HG03095 (cell line): ENCODE data around the gene LCE5A.
"Not testable (repeated sequence)": the region's sequence is repeated elsewhere in the genome, so short reads cannot be mapped to it uniquely, and the experiment has no call there.

Source experiments
- ATAC-seq: cut with Tn5 transposase; IDR thresholded peaks from one replicate; pipeline ENCODE4 v1.9.1; 2021; ENCODE audit warnings: moderate library complexity; ENCODE audit not compliant: unreplicated experiment

The LCE5A gene

GRCh38 chr1:152510503-152510902 lies at the start of gene LCE5A:
Gene LCE5A (plus strand): TSS chr1:152510803. CDS start chr1:152511535, 732 bp downstream.
- no peak for ATAC-seq

GRCh38 chr1:152461544-152461943 lies 49.1 kb upstream of the LCE5A start:
- no peak for ATAC-seq

GRCh38 chr1:152462636-152463035 lies 48.0 kb upstream of the LCE5A start:
- ATAC-seq = no peak

GRCh38 chr1:152466217-152466616 lies 44.4 kb upstream of the LCE5A start:
- no peak for ATAC-seq

- ATAC-seq = no peak
Measured at GRCh38 chr1:152473887-152474537, 36.6 kb upstream of the LCE5A start.

GRCh38 chr1:152479792-152480595 lies 30.6 kb upstream of the LCE5A start:
- ATAC-seq = no peak

GRCh38 chr1:152481869-152482664 lies 28.5 kb upstream of the LCE5A start:
- no peak for ATAC-seq

- no peak for ATAC-seq
Measured at GRCh38 chr1:152486400-152487006, 24.1 kb upstream of the LCE5A start.

- ATAC-seq = no peak
Measured at GRCh38 chr1:152487871-152488270, 22.7 kb upstream of the LCE5A start.

GRCh38 chr1:152491537-152491936 lies 19.1 kb upstream of the LCE5A start:
- ATAC-seq = not testable (repeated sequence)

- no peak for ATAC-seq
Measured at GRCh38 chr1:152495066-152495675, 15.4 kb upstream of the LCE5A start.

GRCh38 chr1:152497273-152497672 lies 13.3 kb upstream of the LCE5A start:
- ATAC-seq = no peak

GRCh38 chr1:152501704-152502103 lies 8.9 kb upstream of the LCE5A start:
- ATAC-seq = no peak

- no peak for ATAC-seq
Measured at GRCh38 chr1:152502496-152503180, 8.0 kb upstream of the LCE5A start.

GRCh38 chr1:152505083-152505482 lies 5.5 kb upstream of the LCE5A start:
- ATAC-seq = no peak

GRCh38 chr1:152506899-152507498 lies 3.6 kb upstream of the LCE5A start:
- no peak for ATAC-seq

- ATAC-seq = no peak
Measured at GRCh38 chr1:152511596-152511995, 993 bp downstream of the LCE5A start.

- no peak for ATAC-seq
Measured at GRCh38 chr1:152513081-152513480, 2.5 kb downstream of the LCE5A start.

GRCh38 chr1:152514715-152515433 lies 4.3 kb downstream of the LCE5A start:
- ATAC-seq = no peak
